HepG2 (cell line): ENCODE data around the gene PLXNB2. TPM values are rescaled to one million over a fixed set of nuclear protein-coding genes. Genes with fewer than 3 reads are reported as not detected.

Experiments used
- AHDC1 ChIP-seq: sonication (generic); formaldehyde crosslinking; IDR thresholded peaks from 2 replicates; pipeline ENCODE4 v1.5.1; 2020; ENCODE audit warnings: mild to moderate bottlenecking, missing genetic modification reagents, borderline replicate concordance
- ATF7 ChIP-seq, 2 experiments: fragments of 450-650 bp in 1 of 2; sonication (generic) in 1 of 2; formaldehyde crosslinking in 1 of 2; IDR thresholded peaks; 2 replicates each; pipeline versions ENCODE4 v1.4.0 to v1.6.1; 2016 to 2020; ENCODE audit warnings: antibody characterized with exemption in 1 of 2, mild to moderate bottlenecking in 1 of 2, missing genetic modification reagents in 1 of 2
- CHCHD3 ChIP-seq: sonication (generic); formaldehyde crosslinking; IDR thresholded peaks from 2 replicates; pipeline ENCODE4 v1.8.0; 2022; ENCODE audit warnings: mild to moderate bottlenecking, missing genetic modification reagents, moderate library complexity
- MLXIP ChIP-seq: sonication (generic); formaldehyde crosslinking; IDR thresholded peaks from 2 replicates; pipeline ENCODE4 v1.9.0; 2021; ENCODE audit warnings: missing genetic modification reagents, borderline replicate concordance
- MTF2 ChIP-seq: sonication (generic); formaldehyde crosslinking; IDR thresholded peaks from 2 replicates; pipeline ENCODE4 v1.5.0; 2020; ENCODE audit warnings: missing genetic modification reagents, borderline replicate concordance
- NR2F1 ChIP-seq, 2 experiments: fragments of 450-650 bp in 1 of 2; formaldehyde crosslinking in 1 of 2; IDR thresholded peaks; 2 replicates each; pipeline versions ENCODE4 v1.5.0 to v1.6.1; 2016 to 2020; ENCODE audit warnings: mild to moderate bottlenecking in 1 of 2, missing compliant biosample characterization in 1 of 2, missing genetic modification reagents in 1 of 2, moderate library complexity in 1 of 2
- REL ChIP-seq: sonication (generic); formaldehyde crosslinking; conservative IDR thresholded peaks from 2 replicates; pipeline ENCODE4 v1.8.0; 2022; ENCODE audit warnings: mild to moderate bottlenecking, missing genetic modification reagents, moderate library complexity
- REPIN1 ChIP-seq: sonication (generic); formaldehyde crosslinking; IDR thresholded peaks from 2 replicates; pipeline ENCODE4 v1.8.0; 2022; ENCODE audit warnings: missing genetic modification reagents, low read depth, mild to moderate bottlenecking, borderline replicate concordance
- SMAD9 ChIP-seq: sonication (generic); formaldehyde crosslinking; IDR thresholded peaks from 2 replicates; pipeline ENCODE4 v1.5.1; 2020; ENCODE audit warnings: mild to moderate bottlenecking, missing genetic modification reagents
- SP5 ChIP-seq: IDR thresholded peaks from 2 replicates; pipeline ENCODE4 v1.6.1; 2016; ENCODE audit warnings: low read depth, borderline replicate concordance
- TCF12 ChIP-seq, 2 experiments: fragments of 450-650 bp in 1 of 2; sonication (generic) in 1 of 2; formaldehyde crosslinking in 1 of 2; IDR thresholded peaks; 2 replicates each; pipeline versions ENCODE4 v1.6.1 to v1.8.0; 2017 to 2022; ENCODE audit warnings: antibody characterized with exemption in 1 of 2, mild to moderate bottlenecking in 1 of 2, missing genetic modification reagents in 1 of 2, moderate library complexity in 1 of 2
- ZBTB38 ChIP-seq: sonication (generic); formaldehyde crosslinking; IDR thresholded peaks from 2 replicates; pipeline ENCODE4 v1.5.1; 2020; ENCODE audit warnings: mild to moderate bottlenecking, missing genetic modification reagents
- ZBTB43 ChIP-seq: sonication (generic); formaldehyde crosslinking; conservative IDR thresholded peaks from 2 replicates; pipeline ENCODE4 v1.4.0; 2020; ENCODE audit warnings: missing genetic modification reagents
- ZIK1 ChIP-seq: sonication (generic); formaldehyde crosslinking; IDR thresholded peaks from 2 replicates; pipeline ENCODE4 v1.5.0; 2020; ENCODE audit warnings: mild to moderate bottlenecking, low read depth, missing genetic modification reagents, borderline replicate concordance
- ZNF124 ChIP-seq: sonication (generic); formaldehyde crosslinking; IDR thresholded peaks from 2 replicates; pipeline ENCODE4 v1.4.0; 2020; ENCODE audit warnings: missing genetic modification reagents
- ZNF207 ChIP-seq: fragments of 450-650 bp; IDR thresholded peaks from 2 replicates; pipeline ENCODE4 v1.6.1; 2016; ENCODE audit warnings: antibody characterized with exemption, borderline replicate concordance
- ZNF296 ChIP-seq: sonication (generic); formaldehyde crosslinking; conservative IDR thresholded peaks from 2 replicates; pipeline ENCODE4 v1.5.0; 2020; ENCODE audit warnings: mild to moderate bottlenecking, missing genetic modification reagents
- ZNF570 ChIP-seq: sonication (generic); formaldehyde crosslinking; IDR thresholded peaks from 2 replicates; pipeline ENCODE4 v1.4.0; 2020; ENCODE audit warnings: mild to moderate bottlenecking, missing genetic modification reagents, borderline replicate concordance
- ZNF652 ChIP-seq: IDR thresholded peaks from 2 replicates; pipeline ENCODE4 v1.6.1; 2016; ENCODE audit warnings: low read depth, borderline replicate concordance
- polyA plus RNA-seq, 8 experiments: library from polyadenylated mRNA; depleted of rRNA in 3 of 8; stranded (reverse) in 7 of 8; unstranded in 1 of 8; fragments of >200 nt; fragmentation: Illumina TruSeq in 4 of 8; extraction: Trizol in 4 of 8; gene quantifications; 2 replicates each; pipeline versions ENCODE4 v1.2.1 to v1.2.3, GENCODE V29; 2011 to 2016; ENCODE audit warnings: low read depth in 4 of 8, missing spikeins in 1 of 8, mixed read lengths in 1 of 8; ENCODE audit not compliant: insufficient read depth in 1 of 8
- total RNA-seq, 5 experiments: library from RNA; depleted of rRNA; stranded (reverse); fragments of >200 nt; fragmentation: Illumina TruSeq; extraction: Trizol; gene quantifications; 2 replicates each; pipeline ENCODE4 v1.2.3, GENCODE V29; 2016; ENCODE audit warnings: low read depth in 1 of 5

PLXNB2 gene
- total and polyA plus RNA-seq, 2 of the 13 experiments (the other 11 are each of a cell fraction or from before 2014, with no cell fraction given): 32.6 to 68.9 TPM

GRCh38 chr22:50270666-50271394 is 36.6 kb downstream of the PLXNB2 start (continued):
- no peak for TF ChIP-seq REPIN1 (CRISPR knock-in tag)
- TF ChIP-seq ZNF652 (CRISPR knock-in tag): no peak
- no peak for TF ChIP-seq ZNF207
- peak; percentile 32; the same call in 1 of the 2 replicates for TF ChIP-seq ZBTB38 (CRISPR knock-in tag)
- no peak for TF ChIP-seq MLXIP (CRISPR knock-in tag)
- no peak for TF ChIP-seq SP5 (CRISPR knock-in tag)
- 0 out of 2 replicates have a peak, but pooled peaks have one; percentile 34 for TF ChIP-seq REL
- TF ChIP-seq SMAD9: no peak
- no peak for TF ChIP-seq CHCHD3 (CRISPR knock-in tag)
- TF ChIP-seq MTF2 (CRISPR knock-in tag): no peak
- TF ChIP-seq ZIK1: peak; percentile 80; the same call in 1 of the 2 replicates
- TF ChIP-seq ZNF124: peak; percentile 45; the same call in 1 of the 2 replicates
- no peak for TF ChIP-seq AHDC1 (CRISPR knock-in tag)
- TF ChIP-seq TCF12 (IDR thresholded peaks at IDR 0.05): no peak
- no peak for TF ChIP-seq TCF12 (CRISPR knock-in tag; IDR thresholded peaks at IDR 0.05)
- TF ChIP-seq NR2F1 (CRISPR knock-in tag; IDR thresholded peaks at IDR 0.05): peak in 1 of 2 experiments; percentile 34; a peak in 1 of 4 replicates
- no peak for TF ChIP-seq ZNF296 (CRISPR knock-in tag)
- peak; percentile 88 for TF ChIP-seq ZBTB43 (CRISPR knock-in tag)
- no peak for TF ChIP-seq ZNF570 (CRISPR knock-in tag)
- TF ChIP-seq ATF7 (IDR thresholded peaks at IDR 0.05): no peak
- no peak for TF ChIP-seq ATF7 (CRISPR knock-in tag; IDR thresholded peaks at IDR 0.05)
